Thoracic aorta (tissue), 2 donors: Measurements from ENCODE around the gene ZNRF3. TPM values are rescaled to one million over a fixed set of nuclear protein-coding genes. Genes with fewer than 3 reads are reported as not detected.

Experiments used
- ATAC-seq: fragments of 150-250 bp; one replicate; pipeline ENCODE4 v1.8.0; 2017; ENCODE audit warnings: low read depth; ENCODE audit not compliant: insufficient number of reproducible peaks, low FRiP score
- DNase-seq: peaks from one replicate; pipeline ENCODE4 v3.0.0-alpha.2; 2020; ENCODE audit warnings: low spot score
- H3K27ac ChIP-seq, 2 donors: fragments of 200-600 bp; sonication (generic); 1 replicate in 1 of 2; 2 replicates in 1 of 2; pipeline ENCODE4 v1.5.1; 2016; ENCODE audit warnings: mild to moderate bottlenecking in 2 of 2, moderate library complexity in 2 of 2
- H3K27me3 ChIP-seq: fragments of 200-600 bp; sonication (generic); replicated peaks from 2 replicates; pipeline ENCODE4 v1.6.0; 2016; ENCODE audit warnings: mild to moderate bottlenecking; ENCODE audit not compliant: insufficient read depth
- H3K36me3 ChIP-seq: fragments of 200-600 bp; sonication (generic); one replicate; pipeline ENCODE4 v1.5.1; 2016
- H3K4me1 ChIP-seq, 2 donors: fragments of 200-600 bp; sonication (generic); 1 replicate in 1 of 2; 2 replicates in 1 of 2; pipeline versions ENCODE4 v1.5.1 to v1.6.0; 2016; ENCODE audit warnings: low read depth in 2 of 2, mild to moderate bottlenecking in 1 of 2; ENCODE audit not compliant: control insufficient read depth in 1 of 2
- H3K4me3 ChIP-seq: fragments of 200-600 bp; sonication (generic); 2 replicates; pipeline ENCODE4 v1.5.1; 2016; ENCODE audit warnings: mild to moderate bottlenecking
- H3K9me3 ChIP-seq: fragments of 200-600 bp; sonication (generic); 2 replicates; pipeline ENCODE4 v1.5.1; 2016
- CTCF ChIP-seq: fragments of 200-600 bp; sonication (generic); IDR thresholded peaks from one replicate; pipeline ENCODE4 v1.5.1; 2019; ENCODE audit warnings: antibody characterized with exemption
- total RNA-seq, 2 donors: library from RNA; depleted of rRNA; stranded (reverse); fragments of >200 nt; gene quantifications; one replicate each; pipeline versions ENCODE4 v1.1.0 to v1.2.3, GENCODE V29; 2016

ZNRF3 gene
- total RNA-seq, result 10 to 100 TPM; 17.2 to 23.1 TPM

DNA sequence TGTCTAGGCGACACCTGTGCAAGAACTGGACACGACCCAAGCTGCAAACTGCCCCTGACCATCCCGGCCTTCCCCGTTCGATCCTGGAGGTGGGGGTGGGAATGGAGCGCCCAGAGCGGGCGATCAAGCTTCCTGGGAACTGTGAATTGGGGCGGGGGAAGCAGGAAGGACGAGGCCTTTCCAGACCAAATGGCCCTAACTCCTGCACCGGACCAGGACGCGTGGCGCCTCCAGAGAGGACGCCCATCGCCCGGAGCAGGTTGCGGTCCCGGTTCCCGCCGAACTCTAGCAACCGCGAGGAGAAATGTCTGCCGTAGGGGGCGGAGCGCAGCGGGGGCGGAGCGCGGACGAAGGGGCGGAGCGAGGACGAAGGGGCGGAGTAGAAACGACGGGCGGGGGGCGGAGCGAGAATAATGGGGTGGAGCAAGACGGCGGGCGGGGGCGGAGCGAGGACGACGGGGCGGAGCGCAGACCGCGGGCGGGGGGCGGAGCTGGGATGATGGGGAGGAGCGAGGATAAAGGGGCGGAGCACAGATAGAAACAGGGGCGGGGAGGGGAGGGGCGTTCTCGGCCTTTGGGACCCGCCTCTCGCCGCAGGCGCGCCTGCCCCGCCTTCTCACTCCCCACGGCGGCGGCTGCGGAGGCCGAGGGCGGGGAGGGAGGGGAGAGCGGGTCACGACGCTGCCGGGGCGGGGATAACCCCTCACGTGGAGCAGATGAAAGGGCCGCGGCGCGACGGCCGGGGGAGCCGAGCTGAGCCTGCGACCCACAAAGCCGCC, at the start of gene ZNRF3:
TSS of gene ZNRF3 (plus strand) at position 695 of the 779 bp plus-strand sequence. CDS start 195 bp downstream, outside the sequence.
- Histone ChIP-seq H3K36me3 (no peaks in the 10 kb centered on the region), H3K9me3 (no peaks in the 10 kb centered on the region), H3K27ac (peak within 1 kb of the TSS; percentile 49 to 50), H3K27me3 (no peaks in the 10 kb centered on the region), H3K4me1 (peaks cover 5 to 36% of the 10 kb centered on the region in 2 donors), H3K4me3 (peak within 1 kb of the TSS; percentile 89)
- ATAC-seq, result peak; percentile 92
- TF ChIP-seq CTCF, result no peak
- peak; percentile 76 for DNase-seq

DNA sequence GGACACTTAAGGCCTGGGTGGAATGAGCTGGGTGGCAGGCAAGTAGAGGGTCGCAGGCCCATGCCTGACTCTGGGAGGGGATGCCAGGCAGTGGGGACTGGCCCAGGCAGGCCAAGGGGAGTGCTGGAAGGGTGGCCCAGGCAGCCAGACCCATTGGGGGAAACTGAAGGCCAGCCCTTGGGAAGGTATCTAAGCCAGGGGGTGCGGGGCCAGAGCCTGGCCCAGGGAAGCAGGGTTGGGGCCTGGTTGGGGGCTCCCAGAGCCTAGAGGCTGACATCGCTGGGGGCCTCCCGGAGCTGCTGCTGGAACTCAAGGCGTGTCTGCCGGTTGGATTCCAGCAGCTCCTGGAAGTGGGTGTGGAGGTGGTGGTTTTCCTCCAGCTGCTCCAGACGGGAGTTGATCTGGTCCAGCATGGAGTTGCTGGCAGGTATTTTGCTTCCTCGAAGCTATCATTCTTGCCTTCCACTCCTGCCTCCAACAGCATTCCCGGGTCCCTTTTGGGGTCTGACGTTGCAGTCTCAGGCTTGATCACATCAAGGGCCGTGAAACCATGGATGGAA, 47.7 kb upstream of the ZNRF3 start:
- no peaks in the 10 kb centered on the region for H3K9me3 ChIP-seq
- no peaks in the 10 kb centered on the region for H3K4me1 ChIP-seq
- no peak overlapping the region for H3K27ac ChIP-seq
- DNase-seq (no peak), ATAC-seq (no peak)
- H3K4me3 ChIP-seq, result no peak overlapping the region
- H3K36me3 ChIP-seq, result no peaks in the 10 kb centered on the region
- no peaks in the 10 kb centered on the region for H3K27me3 ChIP-seq
- TF ChIP-seq CTCF, result no peak

DNA sequence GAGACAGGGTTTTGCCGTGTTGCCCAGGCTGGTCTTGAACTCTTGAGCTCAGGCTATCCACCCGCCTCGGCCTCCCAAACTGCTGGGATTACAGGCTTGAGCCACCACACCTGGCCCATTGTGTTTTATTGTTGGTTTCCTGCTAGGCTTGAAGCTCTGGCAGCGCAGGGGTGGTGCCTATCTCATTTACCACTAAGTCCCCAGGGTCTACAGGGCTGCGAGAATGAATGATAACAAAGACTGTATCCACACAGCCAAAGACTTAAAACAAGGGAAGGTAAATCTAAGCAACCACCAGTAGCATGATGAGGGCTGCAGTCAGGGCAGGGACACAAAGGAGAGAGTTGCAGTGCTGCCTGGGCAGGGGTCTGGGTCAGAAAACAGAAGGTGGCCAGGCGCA, 45.7 kb upstream of the ZNRF3 start:
- no peak for ATAC-seq

DNA sequence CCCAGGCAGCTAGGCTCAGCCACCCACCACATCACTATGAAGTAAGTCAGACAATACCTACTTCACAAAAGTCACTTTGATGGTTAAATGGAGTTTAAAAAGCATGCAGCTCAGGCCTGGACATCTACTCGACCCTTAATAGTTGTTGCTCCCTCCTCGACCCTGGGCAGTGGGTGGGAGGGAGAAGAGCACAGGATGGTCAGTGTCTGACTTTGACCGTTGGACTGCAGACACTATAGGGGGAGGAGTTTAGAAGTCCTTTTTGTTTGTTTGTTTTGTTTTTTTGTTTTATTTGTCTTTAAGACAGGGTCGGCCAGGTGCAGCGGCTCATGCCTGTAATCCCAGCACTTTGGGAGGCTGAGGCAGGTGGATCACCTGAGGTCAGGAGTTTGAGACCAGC, 44.4 kb upstream of the ZNRF3 start:
- Histone ChIP-seq H3K27ac (no peak overlapping the region), H3K9me3 (no peaks in the 10 kb centered on the region), H3K36me3 (no peaks in the 10 kb centered on the region), H3K4me1 (no peaks in the 10 kb centered on the region), H3K4me3 (no peak overlapping the region), H3K27me3 (no peaks in the 10 kb centered on the region)
- DNase-seq (no peak), ATAC-seq (no peak)
- TF ChIP-seq CTCF, result no peak

More for the DNA sequence above, 45.7 kb upstream of the ZNRF3 start:
- Histone ChIP-seq H3K27me3 (no peaks in the 10 kb centered on the region), H3K36me3 (no peaks in the 10 kb centered on the region), H3K9me3 (no peaks in the 10 kb centered on the region), H3K4me3 (no peak overlapping the region), H3K4me1 (no peaks in the 10 kb centered on the region), H3K27ac (no peak overlapping the region)
- TF ChIP-seq CTCF, result no peak
- no peak for DNase-seq

GRCh38 chr22:28841111-28841510, 42.3 kb upstream of the ZNRF3 start:
- H3K9me3 ChIP-seq, result peaks cover 1% of the 10 kb centered on the region
- no peak overlapping the region for H3K4me3 ChIP-seq
- no peak for DNase-seq
- TF ChIP-seq CTCF, result no peak
- H3K4me1 ChIP-seq, result no peaks in the 10 kb centered on the region
- no peaks in the 10 kb centered on the region for H3K27me3 ChIP-seq
- no peak overlapping the region for H3K27ac ChIP-seq
- ATAC-seq, result no peak
- H3K36me3 ChIP-seq, result no peaks in the 10 kb centered on the region
